H1 (cell line): ENCODE results near the gene FMR1. TPM values are rescaled to one million over a fixed set of nuclear protein-coding genes. Genes with fewer than 3 reads are reported as not detected.

Source experiments
- CTCF ChIA-PET: fragments of 300-600 bp; sonication (Branson Sonifier 250); formaldehyde crosslinking; loops from one replicate; lab custom pipeline; 2021; ENCODE audit not compliant: partially characterized antibody; lab: Charles Lee
- POLR2A ChIA-PET: fragments of 300-600 bp; sonication (Branson Sonifier 250); formaldehyde crosslinking; loops from one replicate; lab custom pipeline; 2021; ENCODE audit warnings: inconsistent platforms; ENCODE audit not compliant: partially characterized antibody; lab: Charles Lee
- DNase-seq, 2 experiments: peaks; one replicate each; pipeline versions ENCODE4 v3.0.0 to v3.0.0-alpha.2; 2010 to 2022; ENCODE audit warnings: low spot score in 2 of 2, low read depth in 1 of 2, mixed read lengths in 1 of 2
- FAIRE-seq: peaks from 2 replicates; lab custom pipeline; 2011; peaks lifted over from hg19 to GRCh38; lab: Jason Lieb, UNC
- H2AFZ ChIP-seq: 2 replicates; pipeline ENCODE4 v1.8.1; 2012; ENCODE audit warnings: low read length, inconsistent platforms
- H2AK5ac ChIP-seq: 2 replicates; pipeline ENCODE4 v1.6.1; 2013; ENCODE audit warnings: low read depth, low read length
- H2BK120ac ChIP-seq: replicated peaks from 2 replicates; pipeline ENCODE3; 2013; ENCODE audit warnings: low read depth, low read length, inconsistent platforms
- H2BK12ac ChIP-seq: 2 replicates; pipeline ENCODE4 v1.6.1; 2013; ENCODE audit warnings: low read depth, low read length
- H2BK15ac ChIP-seq: 2 replicates; pipeline ENCODE4 v1.6.1; 2013; ENCODE audit warnings: low read length
- H2BK20ac ChIP-seq: 2 replicates; pipeline ENCODE4 v1.6.1; 2013; ENCODE audit warnings: low read length
- H2BK5ac ChIP-seq: 2 replicates; pipeline ENCODE4 v1.6.1; 2013; ENCODE audit warnings: low read depth, low read length
- H3K14ac ChIP-seq: 2 replicates; pipeline ENCODE4 v1.6.1; 2013; ENCODE audit warnings: inconsistent platforms; ENCODE audit not compliant: insufficient read length
- H3K18ac ChIP-seq: 2 replicates; pipeline ENCODE4 v1.6.1; 2013; ENCODE audit warnings: low read length; ENCODE audit errors: extremely low read depth
- H3K23ac ChIP-seq: 2 replicates; pipeline ENCODE4 v1.6.1; 2013; ENCODE audit warnings: inconsistent platforms; ENCODE audit not compliant: insufficient read length
- H3K23me2 ChIP-seq: 2 replicates; pipeline ENCODE4 v1.6.1; 2013; ENCODE audit warnings: low read depth, low read length
- H3K27ac ChIP-seq: 2 replicates; pipeline ENCODE4 v1.6.1; 2011; ENCODE audit warnings: low read depth, low read length, inconsistent platforms
- H3K27me3 ChIP-seq, 4 experiments: replicated peaks in 1 of 4; 1 replicate in 1 of 4; 2 replicates in 3 of 4; pipeline versions ENCODE4 v1.6.1 to v1.8.1; 2011 to 2013; ENCODE audit warnings: low read length in 3 of 4, mild to moderate bottlenecking in 3 of 4, inconsistent platforms in 2 of 4, mixed read lengths in 2 of 4, moderate library complexity in 1 of 4; ENCODE audit not compliant: control insufficient read depth in 3 of 4, insufficient read depth in 3 of 4; ENCODE audit errors: extremely low read depth in 1 of 4
- H3K36me3 ChIP-seq, 4 experiments: 2 replicates each; pipeline versions ENCODE4 v1.6.1 to v1.8.1; 2011 to 2013; ENCODE audit warnings: mild to moderate bottlenecking in 4 of 4, low read length in 3 of 4, moderate library complexity in 2 of 4, control low read depth in 1 of 4, inconsistent platforms in 1 of 4; ENCODE audit not compliant: insufficient read depth in 4 of 4, control insufficient read depth in 2 of 4
- H3K4ac ChIP-seq: replicated peaks from 2 replicates; pipeline ENCODE3; 2013; ENCODE audit warnings: low read length, low read depth, mixed read lengths, inconsistent platforms; ENCODE audit not compliant: insufficient read length
- H3K4me1 ChIP-seq, 4 experiments: replicated peaks in 1 of 4; 1 replicate in 1 of 4; 2 replicates in 3 of 4; pipeline versions ENCODE4 v1.6.1 to v1.8.1; 2011 to 2013; ENCODE audit warnings: low read length in 3 of 4, inconsistent platforms in 2 of 4, mixed read lengths in 1 of 4; ENCODE audit not compliant: insufficient read depth in 4 of 4, control insufficient read depth in 3 of 4
- H3K4me2 ChIP-seq, 2 experiments: 2 replicates each; pipeline versions ENCODE4 v1.6.1 to v1.8.1; 2011 to 2013; ENCODE audit warnings: low read depth in 2 of 2, low read length in 2 of 2, control low read depth in 1 of 2, inconsistent platforms in 1 of 2, mild to moderate bottlenecking in 1 of 2; ENCODE audit not compliant: insufficient read depth in 1 of 2
- H3K4me3 ChIP-seq, 4 experiments: fragments of 200-600, 300-600 bp in 1 of 4; sonication (generic), shearing (Covaris generic), sonication (Bioruptor Twin) in 1 of 4; 2 replicates each; pipeline versions ENCODE4 v1.5.1 to v1.8.1; 2011 to 2016; ENCODE audit warnings: low read length in 4 of 4, low read depth in 3 of 4, control low read depth in 2 of 4, inconsistent platforms in 2 of 4, mild to moderate bottlenecking in 2 of 4, mixed read lengths in 1 of 4, moderate library complexity in 1 of 4; ENCODE audit not compliant: insufficient read depth in 2 of 4; ENCODE audit errors: extremely low read depth in 1 of 4
- H3K56ac ChIP-seq: replicated peaks from 2 replicates; pipeline ENCODE3; 2013; ENCODE audit warnings: low read depth, mild to moderate bottlenecking, mixed read lengths, low read length, inconsistent platforms; ENCODE audit not compliant: insufficient read length
- H3K79me1 ChIP-seq: 2 replicates; pipeline ENCODE4 v1.6.1; 2013; ENCODE audit warnings: low read depth, low read length, control low read depth
- H3K79me2 ChIP-seq, 2 experiments: 2 replicates each; pipeline versions ENCODE4 v1.6.1 to v1.8.1; 2012 to 2013; ENCODE audit warnings: low read length in 2 of 2, mild to moderate bottlenecking in 2 of 2, inconsistent platforms in 1 of 2; ENCODE audit not compliant: insufficient read depth in 2 of 2, control insufficient read depth in 1 of 2
- H3K9ac ChIP-seq, 4 experiments: replicated peaks in 1 of 4; 1 replicate in 1 of 4; 2 replicates in 3 of 4; pipeline versions ENCODE4 v1.6.1 to v1.8.1; 2011 to 2013; ENCODE audit warnings: low read depth in 3 of 4, low read length in 3 of 4, control low read depth in 2 of 4, mild to moderate bottlenecking in 2 of 4, moderate library complexity in 2 of 4, inconsistent platforms in 1 of 4; ENCODE audit errors: extremely low read depth in 1 of 4
- H3K9me3 ChIP-seq, 2 experiments: 2 replicates each; pipeline versions ENCODE4 v1.6.1 to v1.8.1; 2012 to 2013; ENCODE audit warnings: mild to moderate bottlenecking in 2 of 2, moderate library complexity in 2 of 2, control low read depth in 1 of 2, inconsistent platforms in 1 of 2, low read depth in 1 of 2, low read length in 1 of 2, mixed read lengths in 1 of 2; ENCODE audit not compliant: insufficient read depth in 2 of 2
- H4K20me1 ChIP-seq, 2 experiments: replicated peaks in 1 of 2; 2 replicates each; pipeline versions ENCODE3 to v1.8.1; 2011 to 2013; ENCODE audit warnings: inconsistent platforms in 2 of 2, low read length in 2 of 2, mild to moderate bottlenecking in 1 of 2; ENCODE audit not compliant: insufficient read depth in 2 of 2, control insufficient read depth in 1 of 2
- H4K5ac ChIP-seq: 2 replicates; pipeline ENCODE4 v1.6.1; 2013; ENCODE audit warnings: low read length, low read depth, mixed read lengths, inconsistent platforms; ENCODE audit not compliant: insufficient read length
- H4K8ac ChIP-seq: 2 replicates; pipeline ENCODE4 v1.8.0; 2013; ENCODE audit warnings: mild to moderate bottlenecking, moderate library complexity, low read length, inconsistent platforms; ENCODE audit not compliant: insufficient read depth; ENCODE audit errors: extremely low read depth
- H4K91ac ChIP-seq: replicated peaks from 2 replicates; pipeline ENCODE3; 2013; ENCODE audit warnings: low read length, mixed read lengths, inconsistent platforms; ENCODE audit not compliant: insufficient read length
- CBX5 ChIP-seq: fragments of 300-800, 300-1000 bp; sonication (generic); IDR thresholded peaks from 2 replicates; pipeline ENCODE4 v1.7.1; 2016; ENCODE audit warnings: antibody characterized with exemption, low read length, low read depth
- HDAC2 ChIP-seq, 2 experiments: fragments of 300-600 bp in 1 of 2; sonication (generic) in 1 of 2; IDR thresholded peaks; 2 replicates each; pipeline ENCODE4 v1.6.1; 2011 to 2012; ENCODE audit warnings: low read depth in 2 of 2, low read length in 2 of 2, mild to moderate bottlenecking in 2 of 2, moderate library complexity in 2 of 2, borderline replicate concordance in 1 of 2, inconsistent platforms in 1 of 2
- NANOG ChIP-seq: IDR thresholded peaks from 2 replicates; pipeline ENCODE4 v1.6.1; 2011; ENCODE audit warnings: low read length, low read depth, mild to moderate bottlenecking, inconsistent platforms; ENCODE audit not compliant: insufficient read depth, poor library complexity, severe bottlenecking
- POLR2A ChIP-seq, 2 experiments: IDR thresholded peaks; 1 replicate in 1 of 2; 2 replicates in 1 of 2; pipeline ENCODE4 v1.6.1; 2011; ENCODE audit warnings: low read depth in 2 of 2, low read length in 2 of 2, mild to moderate bottlenecking in 2 of 2; ENCODE audit errors: control extremely low read depth in 1 of 2
- RFX5 ChIP-seq: IDR thresholded peaks from 2 replicates; pipeline ENCODE4 v1.6.1; 2011; ENCODE audit warnings: low read depth, low read length, improper control_type of control experiment, borderline replicate concordance
- SRF ChIP-seq: IDR thresholded peaks from 2 replicates; pipeline ENCODE4 v1.6.1; 2011; ENCODE audit warnings: mild to moderate bottlenecking, low read depth, low read length, moderate library complexity
- TAF1 ChIP-seq: IDR thresholded peaks from 2 replicates; pipeline ENCODE4 v1.6.1; 2011; ENCODE audit warnings: mild to moderate bottlenecking, low read depth, low read length
- TCF12 ChIP-seq: IDR thresholded peaks from 2 replicates; pipeline ENCODE4 v1.6.1; 2011; ENCODE audit warnings: low read depth, mild to moderate bottlenecking, low read length
- ZNF274 ChIP-seq: IDR thresholded peaks from 2 replicates; pipeline ENCODE4 v1.7.0; 2012; ENCODE audit warnings: low read length, borderline replicate concordance; ENCODE audit errors: extremely low read depth
- WGBS, 2 experiments: shearing (Covaris generic) in 1 of 2; methylation state at CpG; one replicate each; pipeline versions ENCODE4 v1.1.6 to v1.1.7; 2013 to 2015; ENCODE audit warnings: low lambda C conversion rate in 2 of 2, mixed read lengths in 2 of 2, inconsistent platforms in 1 of 2, low coverage in 1 of 2, missing lambda C conversion rate in 1 of 2; ENCODE audit not compliant: insufficient replicate concordance in 2 of 2, insufficient coverage in 1 of 2, insufficient read length in 1 of 2; ENCODE audit errors: extremely low coverage in 1 of 2, missing lambda C conversion rate in 1 of 2; 5-methylcytosine and 5-hydroxymethylcytosine counted together
- polyA plus RNA-seq, 7 experiments: library from polyadenylated mRNA; depleted of rRNA in 3 of 7; stranded (reverse) in 5 of 7; unstranded in 2 of 7; fragments of >200 nt in 5 of 7; fragments of 200-250 nt in 2 of 7; gene quantifications; 1 replicate in 5 of 7; 2 replicates in 1 of 7; 4 replicates in 1 of 7; pipeline versions ENCODE4 v1.2.1 to v1.2.3, GENCODE V29; 2011 to 2013; ENCODE audit warnings: missing spikeins in 2 of 7, mixed read lengths in 2 of 7
- total RNA-seq: library from RNA; stranded (reverse); fragmentation: NEBNext Ultra II Directional; extraction: Animal tissue kit (Norgen Biotek cat#: 25700); gene quantifications from 2 replicates; pipeline ENCODE4 v1.2.1, GENCODE V29; 2021
- TF ChIP-seq, protein P1 (sequence below), 3 experiments: IDR thresholded peaks; 1 replicate in 2 of 3; 2 replicates in 1 of 3; pipeline versions ENCODE4 v1.5.1 to v1.6.1; 2011; ENCODE audit warnings: low read length in 3 of 3, mild to moderate bottlenecking in 3 of 3, inconsistent platforms in 2 of 3, low read depth in 1 of 3, moderate library complexity in 1 of 3; ENCODE audit not compliant: insufficient read depth in 1 of 3; ENCODE audit errors: control extremely low read depth in 1 of 3
- TF ChIP-seq, protein P2 (sequence below): IDR thresholded peaks from 2 replicates; pipeline ENCODE4 v1.6.1; 2011; ENCODE audit warnings: low read length, improper control_type of control experiment

The FMR1 gene
- total and polyA plus RNA-seq, 2 of the 8 experiments (the other 6 are each of a cell fraction or from before 2014, with no cell fraction given), result 15.2 to 49.4 TPM

GRCh38 chrX:147960722-147961121 lies 49.0 kb downstream of the FMR1 start:
- H3K27ac ChIP-seq, result no peak overlapping the region
- no peak overlapping the region for H3K14ac ChIP-seq
- no peak overlapping the region for H4K8ac ChIP-seq
- no peak overlapping the region for H3K4me3 ChIP-seq
- H2BK15ac ChIP-seq, result no peak overlapping the region
- no peak overlapping the region for H3K4ac ChIP-seq
- WGBS, 2 experiments, result 100% methylated on average over 2 of the region's 2 CpGs; no CpG with 5 or more reads in 1 of the 2 experiments
- no peak overlapping the region for H2BK20ac ChIP-seq
- no peak for DNase-seq
- no peak for FAIRE-seq
- no peak overlapping the region for H4K5ac ChIP-seq
- H2BK5ac ChIP-seq, result no peak overlapping the region
- H3K23me2 ChIP-seq, result no peaks in the 10 kb centered on the region
- H3K79me2 ChIP-seq, result no peaks in the 10 kb centered on the region
- H2BK12ac ChIP-seq, result no peak overlapping the region
- no peaks in the 10 kb centered on the region for H3K4me1 ChIP-seq
- no peak overlapping the region for H2BK120ac ChIP-seq
- H3K4me2 ChIP-seq, result no peak overlapping the region
- no peak overlapping the region for H2AK5ac ChIP-seq
- H3K18ac ChIP-seq, result no peak overlapping the region
- no peak overlapping the region for H2AFZ ChIP-seq
- ChIA-PET CTCF (no interaction called here), POLR2A (no interaction called here)
- no peaks in the 10 kb centered on the region for H3K36me3 ChIP-seq
- no peaks in the 10 kb centered on the region for H4K20me1 ChIP-seq
- no peak overlapping the region for H3K9ac ChIP-seq
- no peaks in the 10 kb centered on the region for H3K27me3 ChIP-seq
- H3K23ac ChIP-seq, result no peak overlapping the region
- no peak overlapping the region for H4K91ac ChIP-seq
- no peak overlapping the region for H3K56ac ChIP-seq
- no peaks in the 10 kb centered on the region for H3K79me1 ChIP-seq
- no peaks in the 10 kb centered on the region for H3K9me3 ChIP-seq
- TF ChIP-seq NANOG, result no peak
- no peak for TF ChIP-seq POLR2A (IDR thresholded peaks at IDR 0.05; ENCODE audit: control extremely low read depth in 1 of 2, low read depth in 2 of 2, low read length in 2 of 2)
- TF ChIP-seq, protein P1, sequence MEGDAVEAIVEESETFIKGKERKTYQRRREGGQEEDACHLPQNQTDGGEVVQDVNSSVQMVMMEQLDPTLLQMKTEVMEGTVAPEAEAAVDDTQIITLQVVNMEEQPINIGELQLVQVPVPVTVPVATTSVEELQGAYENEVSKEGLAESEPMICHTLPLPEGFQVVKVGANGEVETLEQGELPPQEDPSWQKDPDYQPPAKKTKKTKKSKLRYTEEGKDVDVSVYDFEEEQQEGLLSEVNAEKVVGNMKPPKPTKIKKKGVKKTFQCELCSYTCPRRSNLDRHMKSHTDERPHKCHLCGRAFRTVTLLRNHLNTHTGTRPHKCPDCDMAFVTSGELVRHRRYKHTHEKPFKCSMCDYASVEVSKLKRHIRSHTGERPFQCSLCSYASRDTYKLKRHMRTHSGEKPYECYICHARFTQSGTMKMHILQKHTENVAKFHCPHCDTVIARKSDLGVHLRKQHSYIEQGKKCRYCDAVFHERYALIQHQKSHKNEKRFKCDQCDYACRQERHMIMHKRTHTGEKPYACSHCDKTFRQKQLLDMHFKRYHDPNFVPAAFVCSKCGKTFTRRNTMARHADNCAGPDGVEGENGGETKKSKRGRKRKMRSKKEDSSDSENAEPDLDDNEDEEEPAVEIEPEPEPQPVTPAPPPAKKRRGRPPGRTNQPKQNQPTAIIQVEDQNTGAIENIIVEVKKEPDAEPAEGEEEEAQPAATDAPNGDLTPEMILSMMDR (IDR thresholded peaks at IDR 0.05; ENCODE audit: control extremely low read depth in 1 of 3, insufficient read depth in 1 of 3, low read depth in 1 of 3, low read length in 3 of 3), result no peak
- no peak for TF ChIP-seq HDAC2 (IDR thresholded peaks at IDR 0.05; ENCODE audit: borderline replicate concordance in 1 of 2, low read depth in 2 of 2, low read length in 2 of 2)
- TF ChIP-seq TAF1, result no peak
- no peak for TF ChIP-seq CBX5
- TF ChIP-seq SRF, result no peak
- TF ChIP-seq, protein P2, sequence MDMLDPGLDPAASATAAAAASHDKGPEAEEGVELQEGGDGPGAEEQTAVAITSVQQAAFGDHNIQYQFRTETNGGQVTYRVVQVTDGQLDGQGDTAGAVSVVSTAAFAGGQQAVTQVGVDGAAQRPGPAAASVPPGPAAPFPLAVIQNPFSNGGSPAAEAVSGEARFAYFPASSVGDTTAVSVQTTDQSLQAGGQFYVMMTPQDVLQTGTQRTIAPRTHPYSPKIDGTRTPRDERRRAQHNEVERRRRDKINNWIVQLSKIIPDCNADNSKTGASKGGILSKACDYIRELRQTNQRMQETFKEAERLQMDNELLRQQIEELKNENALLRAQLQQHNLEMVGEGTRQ, result no peak
- no peak for TF ChIP-seq RFX5
- TF ChIP-seq ZNF274, result no peak
- TF ChIP-seq TCF12, result no peak
